Psoas muscle (tissue), 8 donors: ENCODE results near the gene ZNF512. TPM values are rescaled to one million over a fixed set of nuclear protein-coding genes. Genes with fewer than 3 reads are reported as not detected.
A peak's percentile ranks its signal among the peaks of the same experiment; 100 is the strongest.
"Not testable (repeated sequence)": the region's sequence is repeated elsewhere in the genome, so short reads cannot be mapped to it uniquely, and the experiment has no call there.

Source experiments
- ATAC-seq, 4 donors: fragments of 200-7000 bp; cut with Tn5 transposase; one replicate each; pipeline ENCODE4 v1.9.1; 2020; ENCODE audit warnings: moderate library complexity in 3 of 4, mild to moderate bottlenecking in 2 of 4
- DNase-seq, 2 donors: peaks; one replicate each; pipeline ENCODE4 v3.0.0-alpha.2; 2020
- H3K27ac ChIP-seq: fragments of 200-600 bp; one replicate; pipeline ENCODE4 v1.8.0; 2022
- H3K27me3 ChIP-seq, 3 donors: fragments of 200-600 bp in 1 of 3; one replicate each; pipeline versions ENCODE4 v1.6.1 to v1.8.0; 2013 to 2022; ENCODE audit warnings: low read length in 2 of 3, mild to moderate bottlenecking in 2 of 3, moderate library complexity in 1 of 3; ENCODE audit not compliant: insufficient read depth in 3 of 3
- H3K36me3 ChIP-seq, 2 donors: fragments of 200-600 bp in 1 of 2; one replicate each; pipeline versions ENCODE4 v1.6.1 to v1.8.0; 2013 to 2022; ENCODE audit warnings: low read depth in 1 of 2, mild to moderate bottlenecking in 1 of 2, moderate library complexity in 1 of 2; ENCODE audit not compliant: insufficient read depth in 1 of 2
- H3K4me1 ChIP-seq: fragments of 200-600 bp; one replicate; pipeline ENCODE4 v1.8.0; 2022
- H3K4me3 ChIP-seq: fragments of 200-600 bp; one replicate; pipeline ENCODE4 v1.8.0; 2022; ENCODE audit warnings: mild to moderate bottlenecking
- H3K9me3 ChIP-seq: fragments of 200-600 bp; one replicate; pipeline ENCODE4 v1.8.0; 2022
- WGBS, 3 donors: extraction: QIAGEN DNeasy Blood & Tissue Kit; methylation state at CpG; one replicate each; pipeline versions ENCODE4 v1.1.6 to v1.1.7; 2013; 5-methylcytosine and 5-hydroxymethylcytosine counted together
- intact Hi-C, 2 donors: fragments of 100-400 bp; cut with DNase I; formaldehyde crosslinking; loops; one replicate each; pipeline versions ENCODE4 v1.11.0 to v1.14.2; 2022
- long read RNA-seq, 2 donors: library from polyadenylated mRNA; unstranded; transcript quantifications; one replicate each; pipeline ENCODE4 v2.0.0, GENCODE V29; 2021
- polyA plus RNA-seq, 3 donors: library from polyadenylated mRNA; stranded (reverse); fragments of 200-250 nt; gene quantifications; one replicate each; pipeline ENCODE4 v1.2.3, GENCODE V29; 2013
- total RNA-seq, 4 donors: library from RNA; stranded (reverse); fragmentation: NEBNext Ultra II Directional in 2 of 4; extraction: Animal tissue kit (Norgen Biotek cat#: 25700) in 2 of 4; gene quantifications; one replicate each; pipeline versions ENCODE4 v1.2.1 to v1.2.4, GENCODE V29; 2021 to 2023
- TF ChIP-seq, protein P1 (sequence below): fragments of 200-600 bp; IDR thresholded peaks from one replicate; pipeline ENCODE4 v1.8.0; 2022; ENCODE audit warnings: antibody characterized with exemption
- donor health status: healthy with polysubstance abuse.
- donor health status: DM: no; HTN: no; CAD: no; lungs with moderate emphysema.
- donor health status: Bipolar disorder and iron deficiency.
- donor health status: healthy.
- donor health status: DM: yes; HTN: yes; CAD: no.
- donor health status: DM: no; HTN: no; CAD: no.
- donor health status: DM: no; HTN: no; CAD: no.
- donor health status: DM: yes; HTN: yes; CAD: no.

The ZNF512 gene, protein sequence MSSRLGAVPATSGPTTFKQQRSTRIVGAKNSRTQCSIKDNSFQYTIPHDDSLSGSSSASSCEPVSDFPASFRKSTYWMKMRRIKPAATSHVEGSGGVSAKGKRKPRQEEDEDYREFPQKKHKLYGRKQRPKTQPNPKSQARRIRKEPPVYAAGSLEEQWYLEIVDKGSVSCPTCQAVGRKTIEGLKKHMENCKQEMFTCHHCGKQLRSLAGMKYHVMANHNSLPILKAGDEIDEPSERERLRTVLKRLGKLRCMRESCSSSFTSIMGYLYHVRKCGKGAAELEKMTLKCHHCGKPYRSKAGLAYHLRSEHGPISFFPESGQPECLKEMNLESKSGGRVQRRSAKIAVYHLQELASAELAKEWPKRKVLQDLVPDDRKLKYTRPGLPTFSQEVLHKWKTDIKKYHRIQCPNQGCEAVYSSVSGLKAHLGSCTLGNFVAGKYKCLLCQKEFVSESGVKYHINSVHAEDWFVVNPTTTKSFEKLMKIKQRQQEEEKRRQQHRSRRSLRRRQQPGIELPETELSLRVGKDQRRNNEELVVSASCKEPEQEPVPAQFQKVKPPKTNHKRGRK
- total RNA-seq (10 to 100 TPM in 3 of 4 donors, 1 to 10 TPM in 1; 6.0 to 17.0 (median 12.8) TPM), polyA plus RNA-seq (1 to 10 TPM; 5.1 to 9.4 (median 9.3) TPM)
- long read RNA-seq, donor 1, partial matches to known transcripts, result 1 of 7 reads
- long read RNA-seq, donor 1, other reads (novel, unspliced or antisense), result 3 of 7 reads
- long read RNA-seq, donor 2, partial matches to known transcripts, result 5 of 16 reads
- long read RNA-seq, donor 2, other reads (novel, unspliced or antisense), result 1 of 16 reads

DNA sequence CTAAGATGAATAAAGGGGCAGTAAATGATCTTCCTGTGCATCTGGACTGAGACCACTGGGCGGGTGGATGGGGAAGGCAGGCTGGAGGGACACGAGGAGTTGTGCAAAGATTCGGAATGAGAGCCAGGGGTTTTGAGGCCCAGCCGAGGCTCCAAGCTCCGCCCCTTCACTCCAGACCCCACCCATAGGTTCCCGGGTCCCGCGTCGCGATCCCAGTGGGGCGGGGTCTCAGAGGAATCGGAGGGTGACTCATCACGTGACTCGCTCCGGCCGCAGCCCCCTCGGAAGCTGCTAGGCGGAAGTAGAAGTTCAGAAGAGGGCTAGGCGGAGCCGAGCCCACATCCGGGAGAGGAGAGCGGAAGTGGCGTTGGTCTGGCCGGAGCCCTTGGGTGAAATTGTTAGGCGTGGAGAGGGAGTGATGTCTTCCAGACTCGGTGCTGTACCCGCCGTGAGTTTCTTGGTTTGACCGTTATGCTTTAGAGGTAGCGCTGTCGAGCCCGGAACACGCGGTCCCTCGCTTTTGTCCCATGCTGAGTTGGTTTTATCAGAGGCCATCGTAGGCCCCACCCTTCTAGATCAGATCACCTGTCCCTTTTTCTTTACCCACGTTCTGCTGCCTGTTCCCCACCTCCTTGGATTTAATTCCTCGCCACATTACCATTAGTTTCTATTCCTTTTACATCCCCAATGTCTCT is at the start of gene ZNF512:
ZNF512 (plus strand) TSS at position 348 of the 695 bp plus-strand sequence; CDS start at position 419, 71 bp downstream.
- DNase-seq (peak; percentile 91 to 94), ATAC-seq (peak; percentile 88 to 97 (median 96))
- peaks cover 11% of the 10 kb centered on the region for H3K4me1 ChIP-seq
- peak within 1 kb of the TSS; percentile 66 for H3K4me3 ChIP-seq
- H3K27me3 ChIP-seq, result no peaks in the 10 kb centered on the region
- H3K9me3 ChIP-seq, result peaks cover 16% of the 10 kb centered on the region
- intact Hi-C loops, result no loop called here
- 1 to 2% (median 1%) methylated on average over 35 to 38 of the region's 38 CpGs for WGBS, 3 donors
- peak within 1 kb of the TSS; percentile 51 for H3K27ac ChIP-seq
- no peaks in the 10 kb centered on the region for H3K36me3 ChIP-seq
- TF ChIP-seq, protein P1, sequence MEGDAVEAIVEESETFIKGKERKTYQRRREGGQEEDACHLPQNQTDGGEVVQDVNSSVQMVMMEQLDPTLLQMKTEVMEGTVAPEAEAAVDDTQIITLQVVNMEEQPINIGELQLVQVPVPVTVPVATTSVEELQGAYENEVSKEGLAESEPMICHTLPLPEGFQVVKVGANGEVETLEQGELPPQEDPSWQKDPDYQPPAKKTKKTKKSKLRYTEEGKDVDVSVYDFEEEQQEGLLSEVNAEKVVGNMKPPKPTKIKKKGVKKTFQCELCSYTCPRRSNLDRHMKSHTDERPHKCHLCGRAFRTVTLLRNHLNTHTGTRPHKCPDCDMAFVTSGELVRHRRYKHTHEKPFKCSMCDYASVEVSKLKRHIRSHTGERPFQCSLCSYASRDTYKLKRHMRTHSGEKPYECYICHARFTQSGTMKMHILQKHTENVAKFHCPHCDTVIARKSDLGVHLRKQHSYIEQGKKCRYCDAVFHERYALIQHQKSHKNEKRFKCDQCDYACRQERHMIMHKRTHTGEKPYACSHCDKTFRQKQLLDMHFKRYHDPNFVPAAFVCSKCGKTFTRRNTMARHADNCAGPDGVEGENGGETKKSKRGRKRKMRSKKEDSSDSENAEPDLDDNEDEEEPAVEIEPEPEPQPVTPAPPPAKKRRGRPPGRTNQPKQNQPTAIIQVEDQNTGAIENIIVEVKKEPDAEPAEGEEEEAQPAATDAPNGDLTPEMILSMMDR, result no peak

DNA sequence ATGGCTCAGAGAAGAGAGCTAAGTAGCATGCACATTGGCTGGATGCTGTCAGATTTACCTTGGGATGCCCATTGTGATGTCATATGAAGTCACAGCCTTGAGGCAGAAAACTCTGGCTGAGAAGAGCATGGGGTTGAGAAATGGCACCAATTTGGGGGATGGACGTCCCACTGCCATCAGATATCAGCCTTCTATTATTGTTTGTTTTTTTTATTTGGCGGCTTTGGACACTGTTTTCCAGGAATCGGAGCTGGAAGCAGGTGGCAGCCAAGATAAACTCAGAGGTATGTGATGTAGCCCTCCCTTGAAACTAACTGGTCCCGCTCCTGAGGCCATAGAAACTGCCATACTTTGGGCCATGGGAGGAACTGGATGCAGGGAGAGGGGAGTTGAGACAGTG is 45.6 kb upstream of the ZNF512 start:
- ATAC-seq (no peak), DNase-seq (no peak)
- Histone ChIP-seq H3K9me3 (no peaks in the 10 kb centered on the region), H3K27ac (no peak overlapping the region), H3K27me3 (peaks cover 0 to 5% (median 0%) of the 10 kb centered on the region in 3 donors), H3K4me3 (no peak overlapping the region), H3K4me1 (no peaks in the 10 kb centered on the region), H3K36me3 (no peaks in the 10 kb centered on the region)
- intact Hi-C loops, result no loop called here
- TF ChIP-seq, protein P1, result no peak
- WGBS, 3 donors, result 59 to 63% (median 59%) methylated on average over 4 of the region's 4 CpGs

DNA sequence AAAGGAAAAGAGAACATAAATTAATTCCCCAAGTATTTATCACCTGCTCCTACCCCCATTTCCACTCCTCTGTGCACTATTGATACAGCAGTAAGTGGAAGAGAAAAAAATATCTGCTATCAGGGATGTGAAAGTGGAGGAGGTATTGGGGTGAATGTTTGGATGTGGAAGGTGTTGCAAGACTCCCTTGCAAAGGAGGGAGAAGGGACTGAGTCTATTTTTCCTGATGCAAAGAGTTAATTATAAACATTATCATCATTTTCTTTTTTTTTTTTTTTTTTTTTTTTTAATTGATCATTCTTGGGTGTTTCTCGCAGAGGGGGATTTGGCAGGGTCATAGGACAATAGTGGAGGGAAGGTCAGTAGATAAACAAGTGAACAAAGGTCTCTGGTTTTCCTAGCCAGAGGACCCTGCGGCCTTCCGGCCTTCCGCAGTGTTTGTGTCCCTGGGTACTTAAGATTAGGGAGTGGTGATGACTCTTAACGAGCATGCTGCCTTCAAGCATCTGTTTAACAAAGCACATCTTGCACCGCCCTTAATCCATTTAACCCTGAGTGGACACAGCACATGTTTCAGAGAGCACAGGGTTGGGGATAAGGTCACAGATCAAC is 43.9 kb upstream of the ZNF512 start:
- H3K36me3 ChIP-seq, DNase-seq, intact Hi-C loops, H3K4me1 ChIP-seq, ATAC-seq, H3K27me3 ChIP-seq, H3K4me3 ChIP-seq, H3K27ac ChIP-seq, H3K9me3 ChIP-seq: not testable (repeated sequence)
- 60 to 90% (median 62%) methylated on average over 3 to 4 of the region's 6 CpGs for WGBS, 3 donors

DNA sequence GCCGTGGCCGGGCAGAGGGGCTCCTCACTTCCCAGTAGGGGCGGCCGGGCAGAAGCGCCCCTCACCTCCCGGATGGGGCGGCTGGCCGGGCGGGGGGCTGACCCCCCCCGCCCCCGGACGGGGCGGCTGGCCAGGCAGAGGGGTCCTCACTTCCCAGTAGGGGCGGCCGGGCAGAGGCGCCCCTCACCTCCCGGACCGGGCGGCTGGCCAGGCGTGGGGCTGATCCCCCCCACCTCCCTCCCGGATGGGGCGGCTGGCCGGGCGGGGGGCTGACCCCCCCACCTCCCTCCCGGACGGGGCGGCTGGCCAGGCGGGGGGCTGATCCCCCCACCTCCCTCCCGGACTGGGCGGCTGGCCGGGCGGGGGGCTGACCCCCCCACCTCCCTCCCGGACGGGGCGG is 43.2 kb upstream of the ZNF512 start:
- ATAC-seq, DNase-seq, H3K4me3 ChIP-seq, intact Hi-C loops, H3K4me1 ChIP-seq, H3K9me3 ChIP-seq, H3K27ac ChIP-seq, H3K36me3 ChIP-seq, H3K27me3 ChIP-seq: not testable (repeated sequence)
- 88 to 97% (median 92%) methylated on average over 5 to 27 of the region's 35 CpGs for WGBS, 3 donors

DNA sequence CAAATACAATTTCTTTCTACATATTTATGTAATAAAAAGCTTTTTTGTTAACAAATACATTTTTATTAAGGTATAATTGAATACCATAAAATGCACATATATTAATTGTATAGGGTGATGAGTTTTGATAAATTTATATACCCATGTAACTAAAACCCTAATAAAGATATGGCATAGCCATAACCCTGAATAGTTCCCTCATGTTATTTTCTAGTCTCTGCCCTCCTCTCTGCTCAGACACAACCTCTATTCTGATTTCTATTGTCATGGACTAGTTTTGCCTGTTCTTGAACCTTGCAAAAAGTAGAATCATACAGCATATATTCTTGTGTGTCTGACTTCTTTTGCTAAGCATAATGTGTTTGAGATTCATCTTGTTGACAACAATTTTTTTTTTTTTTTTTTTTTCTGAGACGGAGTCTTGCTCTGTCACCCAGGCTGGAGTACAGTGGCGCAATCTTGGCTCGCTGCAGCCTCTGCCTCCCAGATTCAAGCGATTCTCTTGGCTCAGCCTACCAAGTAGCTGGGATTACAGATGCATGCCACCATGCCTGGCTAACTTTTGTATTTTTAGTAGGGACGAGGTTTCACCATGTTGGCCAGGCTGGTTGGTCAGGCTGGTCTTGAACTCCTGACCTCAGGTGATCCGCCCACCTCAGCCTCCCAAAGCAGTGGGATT is 38.6 kb upstream of the ZNF512 start:
- ATAC-seq (peak; percentile 66 to 91 (median 86)), DNase-seq (peak; percentile 23 to 64)
- WGBS, 3 donors, result 35 to 55% (median 45%) methylated on average over 5 to 6 of the region's 6 CpGs
- H3K9me3 ChIP-seq, result no peaks in the 10 kb centered on the region
- H3K27me3 ChIP-seq, result no peaks in the 10 kb centered on the region
- no peaks in the 10 kb centered on the region for H3K4me1 ChIP-seq
- intact Hi-C loops, result no loop called here
- no peak overlapping the region for H3K27ac ChIP-seq
- H3K4me3 ChIP-seq, result no peak overlapping the region
- TF ChIP-seq, protein P1, result no peak
- H3K36me3 ChIP-seq, result no peaks in the 10 kb centered on the region
